Heart left ventricle (tissue), 16 donors: Measurements from ENCODE around the gene SLC6A9. TPM values are rescaled to one million over a fixed set of nuclear protein-coding genes. Genes with fewer than 3 reads are reported as not detected.

Experiments used
- ATAC-seq, 4 donors: fragments of 200-7000 bp; cut with Tn5 transposase; one replicate each; pipeline ENCODE4 v1.9.1; 2020 to 2022; ENCODE audit warnings: moderate library complexity in 4 of 4, mild to moderate bottlenecking in 3 of 4, moderate number of reproducible peaks in 1 of 4
- DNase-seq, 5 donors: peaks; one replicate each; pipeline ENCODE4 v3.0.0-alpha.2; 2020
- H3K27ac ChIP-seq, 12 donors: fragments of 200-600 bp; sonication (generic) in 4 of 12; one replicate each; pipeline versions ENCODE4 v1.5.0 to v1.8.0; 2016 to 2022; ENCODE audit warnings: mild to moderate bottlenecking in 2 of 12
- H3K27me3 ChIP-seq, 9 donors: fragments of 200-600 bp; sonication (generic) in 2 of 9; one replicate each; pipeline versions ENCODE4 v1.5.1 to v1.8.0; 2016 to 2022; ENCODE audit warnings: mild to moderate bottlenecking in 3 of 9
- H3K36me3 ChIP-seq, 9 donors: fragments of 200-600 bp; sonication (generic) in 2 of 9; one replicate each; pipeline versions ENCODE4 v1.5.0 to v1.8.0; 2018 to 2022; ENCODE audit warnings: mild to moderate bottlenecking in 2 of 9
- H3K4me1 ChIP-seq, 12 donors: fragments of 200-600 bp; sonication (generic) in 4 of 12; one replicate each; pipeline versions ENCODE4 v1.5.0 to v1.8.0; 2016 to 2022; ENCODE audit warnings: mild to moderate bottlenecking in 3 of 12
- H3K4me3 ChIP-seq, 12 donors: fragments of 200-600 bp; sonication (generic) in 4 of 12; one replicate each; pipeline versions ENCODE4 v1.5.0 to v1.8.0; 2017 to 2022; ENCODE audit warnings: mild to moderate bottlenecking in 9 of 12, moderate library complexity in 4 of 12
- H3K9me3 ChIP-seq, 12 donors: fragments of 200-600 bp; sonication (generic) in 4 of 12; one replicate each; pipeline versions ENCODE4 v1.5.0 to v1.8.0; 2016 to 2022; ENCODE audit warnings: mild to moderate bottlenecking in 1 of 12
- POLR2A ChIP-seq, 2 donors: fragments of 450-650 bp; IDR thresholded peaks; one replicate each; pipeline ENCODE4 v1.6.1; 2017; ENCODE audit warnings: antibody characterized with exemption in 2 of 2, mild to moderate bottlenecking in 2 of 2, moderate library complexity in 2 of 2
- WGBS, 4 donors: extraction: QIAGEN DNeasy Blood & Tissue Kit in 2 of 4; methylation state at CpG; one replicate each; pipeline versions ENCODE4 v1.1.5 to v1.1.7; 2013 to 2018; 5-methylcytosine and 5-hydroxymethylcytosine counted together
- intact Hi-C, 10 donors: fragments of 100-400 bp; cut with DNase I; formaldehyde crosslinking; loops; one replicate each; pipeline versions ENCODE4 v1.11.1 to v1.14.2; 2022
- polyA plus RNA-seq, 2 donors: library from polyadenylated mRNA; stranded (reverse); fragments of 200-250 nt; gene quantifications; one replicate each; pipeline ENCODE4 v1.2.3, GENCODE V29; 2013
- total RNA-seq, 9 donors: library from RNA; depleted of rRNA in 2 of 9; stranded (reverse); fragments of >200 nt in 2 of 9; fragmentation: NEBNext Ultra II Directional in 3 of 9; extraction: Animal tissue kit (Norgen Biotek cat#: 25700) in 3 of 9; gene quantifications; one replicate each; pipeline versions ENCODE4 v1.1.0 to v1.2.4, GENCODE V29; 2016 to 2023
- TF ChIP-seq, protein P1 (sequence below), 12 donors: fragments of 200-600 bp; sonication (generic) in 4 of 12; IDR thresholded peaks; one replicate each; pipeline versions ENCODE4 v1.5.0 to v1.8.0; 2018 to 2022; ENCODE audit warnings: antibody characterized with exemption in 12 of 12, mild to moderate bottlenecking in 5 of 12
- donor health status: ischemic (EF 13 %, LVEDD 7.1; RV severe dilation, severe dysfunction).
- donor health status: healthy with polysubstance abuse.
- donor health status: DM: no; HTN: yes; CAD: no.
- donor health status: DM: no; HTN: no; CAD: no.
- donor health status: ischemic (EF 25% LVEDD 6.9; RV normal size, moderate dysfunction).
- donor health status: ischemic (EF 25% LVEDD 5.7; RV mildly dilated, moderate dysfunction).
- donor health status: healthy.
- donor health status: DM: yes; HTN: yes; CAD: no.
- donor health status: ischemic (EF 35%, LVEDD 5.7; RV mildly dilated, moderate dysfunction).
- donor health status: nonischemic (EF 11% LVEDD 7.7; RV severe dilation, severe dysfunction).
- donor health status: DM: yes; HTN: yes; CAD: no.
- donor health status: PGD.
- donor health status: ischemic (EF 29% LVEDD 5.4; RV normal size, mild dysfunction).
- donor health status: nonischemic (EF 23%, LVEDD 6.1; RV moderate dilation, normal function).

The SLC6A9 gene
- total and polyA plus RNA-seq, 11 donors = 0.61 to 2.4 (median 1.1) TPM

DNA sequence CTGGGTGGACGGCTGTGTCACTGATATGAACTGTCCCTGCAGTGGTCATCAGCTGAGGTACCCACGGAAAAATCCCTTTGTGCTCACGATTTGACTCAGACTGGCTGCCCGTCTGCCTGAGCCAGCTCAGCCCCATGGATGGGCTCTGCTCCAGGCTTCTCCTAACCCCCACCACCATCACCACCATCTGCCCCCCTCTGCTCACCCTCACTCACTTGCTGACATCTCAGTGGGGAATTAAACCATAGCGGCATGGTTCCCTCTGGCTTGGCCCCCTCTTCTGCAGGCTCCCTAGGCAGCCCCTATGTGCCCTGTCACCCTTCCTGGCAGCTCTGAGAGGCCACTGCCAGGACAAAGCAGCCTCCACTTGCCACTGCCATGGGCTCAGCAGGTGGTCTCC is 17.3 kb downstream of the SLC6A9 start:
- no peak overlapping the region for H3K27ac ChIP-seq
- intact Hi-C loops = no loop called here
- no peaks in the 10 kb centered on the region for H3K27me3 ChIP-seq
- no peaks in the 10 kb centered on the region for H3K9me3 ChIP-seq
- no peak for DNase-seq
- H3K4me1 ChIP-seq = peaks cover 0 to 20% (median 0%) of the 10 kb centered on the region in 12 donors
- WGBS, 4 donors = 75 to 90% (median 85%) methylated on average over 5 of the region's 5 CpGs
- no peaks in the 10 kb centered on the region for H3K36me3 ChIP-seq
- H3K4me3 ChIP-seq = no peak overlapping the region
- TF ChIP-seq, protein P1, sequence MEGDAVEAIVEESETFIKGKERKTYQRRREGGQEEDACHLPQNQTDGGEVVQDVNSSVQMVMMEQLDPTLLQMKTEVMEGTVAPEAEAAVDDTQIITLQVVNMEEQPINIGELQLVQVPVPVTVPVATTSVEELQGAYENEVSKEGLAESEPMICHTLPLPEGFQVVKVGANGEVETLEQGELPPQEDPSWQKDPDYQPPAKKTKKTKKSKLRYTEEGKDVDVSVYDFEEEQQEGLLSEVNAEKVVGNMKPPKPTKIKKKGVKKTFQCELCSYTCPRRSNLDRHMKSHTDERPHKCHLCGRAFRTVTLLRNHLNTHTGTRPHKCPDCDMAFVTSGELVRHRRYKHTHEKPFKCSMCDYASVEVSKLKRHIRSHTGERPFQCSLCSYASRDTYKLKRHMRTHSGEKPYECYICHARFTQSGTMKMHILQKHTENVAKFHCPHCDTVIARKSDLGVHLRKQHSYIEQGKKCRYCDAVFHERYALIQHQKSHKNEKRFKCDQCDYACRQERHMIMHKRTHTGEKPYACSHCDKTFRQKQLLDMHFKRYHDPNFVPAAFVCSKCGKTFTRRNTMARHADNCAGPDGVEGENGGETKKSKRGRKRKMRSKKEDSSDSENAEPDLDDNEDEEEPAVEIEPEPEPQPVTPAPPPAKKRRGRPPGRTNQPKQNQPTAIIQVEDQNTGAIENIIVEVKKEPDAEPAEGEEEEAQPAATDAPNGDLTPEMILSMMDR (IDR thresholded peaks at IDR 0.05) = no peak
- no peak for TF ChIP-seq POLR2A (IDR thresholded peaks at IDR 0.05)
- no peak for ATAC-seq

- no peak overlapping the region for H3K4me3 ChIP-seq
- no peak overlapping the region for H3K27ac ChIP-seq
- intact Hi-C loops = no loop called here
- peaks cover 0 to 20% (median 0%) of the 10 kb centered on the region in 12 donors for H3K4me1 ChIP-seq
- 65 to 80% (median 67%) methylated on average over 13 of the region's 13 CpGs for WGBS, 4 donors
- no peaks in the 10 kb centered on the region for H3K27me3 ChIP-seq
- H3K9me3 ChIP-seq = no peaks in the 10 kb centered on the region
- H3K36me3 ChIP-seq = no peaks in the 10 kb centered on the region
- DNase-seq (no peak), ATAC-seq (no peak)
- TF ChIP-seq POLR2A (IDR thresholded peaks at IDR 0.05) = no peak
These were observed 18.2 kb downstream of the SLC6A9 start for GRCh38 chr1:44012941-44013609.

DNA sequence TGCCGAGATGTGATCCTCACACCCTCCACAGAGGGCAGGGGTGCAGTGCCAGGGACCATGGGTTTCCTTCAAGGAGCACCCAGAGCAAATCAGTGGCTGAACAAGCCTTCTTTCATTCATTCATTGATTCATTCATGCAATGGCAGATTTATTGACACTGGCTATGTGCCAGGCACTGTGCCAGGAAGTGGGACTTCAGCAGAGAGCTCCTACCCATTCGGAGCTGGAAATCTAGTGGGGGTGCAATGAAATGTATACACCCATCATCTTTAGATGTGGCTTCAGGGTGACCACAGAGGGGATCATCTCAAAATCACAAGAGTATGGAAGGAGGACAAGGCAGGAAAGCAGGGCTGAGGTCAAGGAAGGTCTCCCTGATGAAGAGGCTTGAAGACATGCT is 18.9 kb downstream of the SLC6A9 start:
- H3K9me3 ChIP-seq = no peaks in the 10 kb centered on the region
- WGBS, 4 donors = 68 to 88% (median 79%) methylated on average over 2 of the region's 2 CpGs
- no peaks in the 10 kb centered on the region for H3K36me3 ChIP-seq
- TF ChIP-seq, protein P1 (IDR thresholded peaks at IDR 0.05) = no peak
- no peak for TF ChIP-seq POLR2A (IDR thresholded peaks at IDR 0.05)
- intact Hi-C loops = no loop called here
- H3K27me3 ChIP-seq = no peaks in the 10 kb centered on the region
- ATAC-seq = no peak
- H3K27ac ChIP-seq = no peak overlapping the region
- H3K4me3 ChIP-seq = no peak overlapping the region
- peaks cover 0 to 20% (median 0%) of the 10 kb centered on the region in 12 donors for H3K4me1 ChIP-seq
- no peak for DNase-seq

DNA sequence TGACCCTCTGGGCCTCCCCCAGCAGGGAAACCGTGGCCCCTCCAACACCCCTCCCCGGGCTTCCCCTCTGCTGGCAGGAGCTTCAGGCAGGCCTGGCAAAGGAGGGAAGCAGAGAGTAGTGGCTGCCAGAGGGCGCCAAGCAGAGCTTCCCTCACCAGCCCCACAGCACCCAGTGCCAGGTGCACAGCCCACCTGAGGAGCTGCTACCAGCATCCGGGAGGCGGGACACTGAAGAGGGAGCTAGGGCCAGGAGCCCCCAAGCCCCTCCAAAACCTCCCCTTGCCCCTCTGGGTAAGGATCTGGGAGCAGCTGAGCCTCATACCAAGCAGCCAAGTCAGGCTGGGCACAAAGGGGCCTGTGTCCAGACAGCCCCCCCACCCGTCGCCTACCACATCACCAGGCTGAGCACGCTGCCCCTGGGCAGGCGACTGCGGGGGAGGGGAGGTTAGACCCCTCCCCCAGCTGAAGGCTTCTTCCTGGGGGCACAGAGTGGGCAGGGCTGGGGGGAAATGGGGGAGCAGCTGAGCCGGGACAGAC is 20.3 kb downstream of the SLC6A9 start:
- ATAC-seq (no peak), DNase-seq (no peak)

More for the DNA sequence above, 20.3 kb downstream of the SLC6A9 start:
- TF ChIP-seq, protein P1 (IDR thresholded peaks at IDR 0.05) = no peak
- TF ChIP-seq POLR2A (IDR thresholded peaks at IDR 0.05) = no peak
- Histone ChIP-seq H3K9me3 (no peaks in the 10 kb centered on the region), H3K36me3 (no peaks in the 10 kb centered on the region), H3K27me3 (no peaks in the 10 kb centered on the region), H3K4me1 (peaks cover 0 to 20% (median 0%) of the 10 kb centered on the region in 12 donors), H3K4me3 (no peak overlapping the region), H3K27ac (no peak overlapping the region)
- WGBS, 4 donors = 71 to 92% (median 84%) methylated on average over 4 to 11 of the region's 11 CpGs
- intact Hi-C loops = no loop called here
